NCI-H1436 (cell line): Measurements from ENCODE around the gene DDX39B.
"Not testable (repeated sequence)": the region's sequence is repeated elsewhere in the genome, so short reads cannot be mapped to it uniquely, and the experiment has no call there.

Experiments
- DNase-seq: peaks from one replicate; lab custom pipeline; 2025; lab: John Stamatoyannopoulos, UW

Gene DDX39B

GRCh38 chr6:31528821-31529328 lies 12.9 kb downstream of the DDX39B start, which contains the start of gene MCCD1:
TSS of gene MCCD1 (plus strand) at chr6:31528962. CDS start at chr6:31529015, 53 bp downstream.
- DNase-seq, result no peak

- DNase-seq, result no peak
These were observed 13.5 kb downstream of the DDX39B start for GRCh38 chr6:31528307-31528777.

GRCh38 chr6:31525932-31526591 lies 15.7 kb downstream of the DDX39B start:
- DNase-seq, result no peak

GRCh38 chr6:31525553-31525931 lies 16.3 kb downstream of the DDX39B start:
- DNase-seq, result no peak

GRCh38 chr6:31521835-31522234 lies 20.0 kb downstream of the DDX39B start:
- DNase-seq, result no peak

- no peak for DNase-seq
These were observed 28.2 kb downstream of the DDX39B start for GRCh38 chr6:31513456-31514165.

- DNase-seq, result no peak
These were observed 31.8 kb downstream of the DDX39B start for GRCh38 chr6:31510007-31510406.

- not testable (repeated sequence) for DNase-seq
These were observed 32.8 kb downstream of the DDX39B start for GRCh38 chr6:31509036-31509435.

GRCh38 chr6:31502586-31502985 lies 39.2 kb downstream of the DDX39B start:
- no peak for DNase-seq

GRCh38 chr6:31499648-31500047 lies 42.2 kb downstream of the DDX39B start:
- not testable (repeated sequence) for DNase-seq

GRCh38 chr6:31498748-31499147 lies 43.1 kb downstream of the DDX39B start:
- no peak for DNase-seq

GRCh38 chr6:31497531-31498476 lies 44.0 kb downstream of the DDX39B start, which contains the start of gene MICB:
TSS of gene MICB (plus strand) at chr6:31498145. CDS start at chr6:31498194, 49 bp downstream.
- DNase-seq, result peak; percentile 85

- not testable (repeated sequence) for DNase-seq
These were observed 45.0 kb downstream of the DDX39B start for GRCh38 chr6:31496826-31497225.

- no peak for DNase-seq
These were observed 46.2 kb downstream of the DDX39B start for GRCh38 chr6:31495580-31495979.

- peak; percentile 64 for DNase-seq
These were observed 47.7 kb downstream of the DDX39B start for GRCh38 chr6:31493875-31494694.

- not testable (repeated sequence) for DNase-seq
These were observed 48.3 kb downstream of the DDX39B start for GRCh38 chr6:31493550-31493874.

- DNase-seq, result no peak
These were observed 51.5 kb downstream of the DDX39B start for GRCh38 chr6:31490115-31490873.

- no peak for DNase-seq
These were observed 52.7 kb downstream of the DDX39B start for GRCh38 chr6:31489086-31489485.

GRCh38 chr6:31487674-31488073 lies 54.1 kb downstream of the DDX39B start:
- DNase-seq, result not testable (repeated sequence)

- DNase-seq, result not testable (repeated sequence)
These were observed 55.6 kb downstream of the DDX39B start for GRCh38 chr6:31486065-31486837.
